ENCODE measurements around the gene ABCG1.
"Not testable (repeated sequence)": the region's sequence is repeated elsewhere in the genome, so short reads cannot be mapped to it uniquely, and the experiment has no call there.

Gene ABCG1

GRCh38 chr21:42176859-42177258 lies 42.1 kb upstream of the ABCG1 start:
- H3K9me2 ChIP-seq (ENCODE audit: low read depth, low read length): no peaks in the 10 kb centered on the region
- no peaks in the 10 kb centered on the region for H3K27me3 ChIP-seq (ENCODE audit: insufficient read depth, low read length)
- peaks cover 10% of the 10 kb centered on the region for H3K36me3 ChIP-seq (ENCODE audit: insufficient read depth, low read length)
- no peak overlapping the region for H2AFZ ChIP-seq (ENCODE audit: low read length)
- H3K4me3 ChIP-seq (ENCODE audit: low read depth, low read length, poor library complexity, severe bottlenecking): no peak overlapping the region
- peaks cover 6% of the 10 kb centered on the region; the same call in 1 of the 2 replicates for H3K79me2 ChIP-seq (ENCODE audit: insufficient read depth, low read length)
- H3K4me2 ChIP-seq (ENCODE audit: low read length): no peak overlapping the region
- H4K20me1 ChIP-seq (ENCODE audit: insufficient read depth, low read length): no peaks in the 10 kb centered on the region
- no peak for TF ChIP-seq EZH2 (IDR thresholded peaks at IDR 0.05; ENCODE audit: borderline replicate concordance, low read length)
- H3K4me1 ChIP-seq (ENCODE audit: insufficient read depth, low read length, severe bottlenecking): peaks cover 47% of the 10 kb centered on the region
- H3F3A ChIP-seq (ENCODE audit: insufficient read depth, low read length): peaks cover 1% of the 10 kb centered on the region; the same call in 1 of the 2 replicates
- H3K9me3 ChIP-seq (ENCODE audit: low read length): no peaks in the 10 kb centered on the region
- H3K9ac ChIP-seq (ENCODE audit: low read length): no peak overlapping the region
- H3K27ac ChIP-seq (ENCODE audit: low read depth, low read length, poor library complexity, severe bottlenecking): no peak overlapping the region

GRCh38 chr21:42179316-42179715 lies 39.6 kb upstream of the ABCG1 start:
- Histone ChIP-seq H3K4me3 (ENCODE audit: low read depth, low read length, poor library complexity, severe bottlenecking) (no peak overlapping the region), H3K79me2 (ENCODE audit: insufficient read depth, low read length) (no peaks in the 10 kb centered on the region), H3K36me3 (ENCODE audit: insufficient read depth, low read length) (no peaks in the 10 kb centered on the region; the same call in 1 of the 2 replicates), H3K4me2 (ENCODE audit: low read length) (no peak overlapping the region), H3F3A (ENCODE audit: insufficient read depth, low read length) (no peaks in the 10 kb centered on the region), H4K20me1 (ENCODE audit: insufficient read depth, low read length) (no peaks in the 10 kb centered on the region), H3K4me1 (ENCODE audit: insufficient read depth, low read length, severe bottlenecking) (peaks cover 22% of the 10 kb centered on the region), H3K9ac (ENCODE audit: low read length) (no peak overlapping the region), H3K9me2 (ENCODE audit: low read depth, low read length) (no peaks in the 10 kb centered on the region), H3K27ac (ENCODE audit: low read depth, low read length, poor library complexity, severe bottlenecking) (no peak overlapping the region), H2AFZ (ENCODE audit: low read length) (no peak overlapping the region), H3K27me3 (ENCODE audit: insufficient read depth, low read length) (no peaks in the 10 kb centered on the region), H3K9me3 (ENCODE audit: low read length) (no peaks in the 10 kb centered on the region)
- TF ChIP-seq, protein P1, sequence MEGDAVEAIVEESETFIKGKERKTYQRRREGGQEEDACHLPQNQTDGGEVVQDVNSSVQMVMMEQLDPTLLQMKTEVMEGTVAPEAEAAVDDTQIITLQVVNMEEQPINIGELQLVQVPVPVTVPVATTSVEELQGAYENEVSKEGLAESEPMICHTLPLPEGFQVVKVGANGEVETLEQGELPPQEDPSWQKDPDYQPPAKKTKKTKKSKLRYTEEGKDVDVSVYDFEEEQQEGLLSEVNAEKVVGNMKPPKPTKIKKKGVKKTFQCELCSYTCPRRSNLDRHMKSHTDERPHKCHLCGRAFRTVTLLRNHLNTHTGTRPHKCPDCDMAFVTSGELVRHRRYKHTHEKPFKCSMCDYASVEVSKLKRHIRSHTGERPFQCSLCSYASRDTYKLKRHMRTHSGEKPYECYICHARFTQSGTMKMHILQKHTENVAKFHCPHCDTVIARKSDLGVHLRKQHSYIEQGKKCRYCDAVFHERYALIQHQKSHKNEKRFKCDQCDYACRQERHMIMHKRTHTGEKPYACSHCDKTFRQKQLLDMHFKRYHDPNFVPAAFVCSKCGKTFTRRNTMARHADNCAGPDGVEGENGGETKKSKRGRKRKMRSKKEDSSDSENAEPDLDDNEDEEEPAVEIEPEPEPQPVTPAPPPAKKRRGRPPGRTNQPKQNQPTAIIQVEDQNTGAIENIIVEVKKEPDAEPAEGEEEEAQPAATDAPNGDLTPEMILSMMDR (IDR thresholded peaks at IDR 0.05; ENCODE audit: low read length): no peak
- TF ChIP-seq EZH2 (IDR thresholded peaks at IDR 0.05; ENCODE audit: borderline replicate concordance, low read length): no peak

GRCh38 chr21:42180001-42180400 lies 38.9 kb upstream of the ABCG1 start:
- not testable (repeated sequence) for H3K27ac ChIP-seq (ENCODE audit: low read depth, low read length, poor library complexity, severe bottlenecking); H3K27me3 ChIP-seq (ENCODE audit: insufficient read depth, low read length); H2AFZ ChIP-seq (ENCODE audit: low read length); H3K79me2 ChIP-seq (ENCODE audit: insufficient read depth, low read length); H3K4me3 ChIP-seq (ENCODE audit: low read depth, low read length, poor library complexity, severe bottlenecking); H3K36me3 ChIP-seq (ENCODE audit: insufficient read depth, low read length); H4K20me1 ChIP-seq (ENCODE audit: insufficient read depth, low read length); H3F3A ChIP-seq (ENCODE audit: insufficient read depth, low read length); H3K9ac ChIP-seq (ENCODE audit: low read length); H3K9me2 ChIP-seq (ENCODE audit: low read depth, low read length); H3K4me2 ChIP-seq (ENCODE audit: low read length); H3K9me3 ChIP-seq (ENCODE audit: low read length)
- H3K4me1 ChIP-seq (ENCODE audit: insufficient read depth, low read length, severe bottlenecking): peaks cover 17% of the 10 kb centered on the region

- no peak overlapping the region for H2AFZ ChIP-seq (ENCODE audit: low read length)
- no peak overlapping the region for H3K4me2 ChIP-seq (ENCODE audit: low read length)
- H3K9me3 ChIP-seq (ENCODE audit: low read length): peaks cover 13% of the 10 kb centered on the region
- H3K9ac ChIP-seq (ENCODE audit: low read length): no peak overlapping the region
- H3K4me1 ChIP-seq (ENCODE audit: insufficient read depth, low read length, severe bottlenecking): peaks cover 6% of the 10 kb centered on the region
- no peaks in the 10 kb centered on the region for H3K9me2 ChIP-seq (ENCODE audit: low read depth, low read length)
- H3K27ac ChIP-seq (ENCODE audit: low read depth, low read length, poor library complexity, severe bottlenecking): no peak overlapping the region
- no peaks in the 10 kb centered on the region for H3F3A ChIP-seq (ENCODE audit: insufficient read depth, low read length)
- TF ChIP-seq, protein P1 (IDR thresholded peaks at IDR 0.05; ENCODE audit: low read length): no peak
- no peak for TF ChIP-seq EZH2 (IDR thresholded peaks at IDR 0.05; ENCODE audit: borderline replicate concordance, low read length)
- H3K4me3 ChIP-seq (ENCODE audit: low read depth, low read length, poor library complexity, severe bottlenecking): no peak overlapping the region
- H3K27me3 ChIP-seq (ENCODE audit: insufficient read depth, low read length): no peaks in the 10 kb centered on the region
- no peaks in the 10 kb centered on the region for H3K36me3 ChIP-seq (ENCODE audit: insufficient read depth, low read length)
- H3K79me2 ChIP-seq (ENCODE audit: insufficient read depth, low read length): no peaks in the 10 kb centered on the region
- no peaks in the 10 kb centered on the region for H4K20me1 ChIP-seq (ENCODE audit: insufficient read depth, low read length)
Observed at GRCh38 chr21:42182713-42183371, 36.1 kb upstream of the ABCG1 start.

Measured in OCI-LY1 (cell line).